HEK293 (cell line): ENCODE data around the gene PDE10A.

Experiments
- SETDB1 ChIP-seq: IDR thresholded peaks from one replicate; pipeline ENCODE4 v1.6.1; 2017; ENCODE audit warnings: mild to moderate bottlenecking, low read length, moderate library complexity, mixed read lengths; ENCODE audit not compliant: insufficient read length
- ZNF133 ChIP-seq: fragments of 450-650 bp; formaldehyde crosslinking; IDR thresholded peaks from 2 replicates; pipeline ENCODE4 v1.5.1; 2016; ENCODE audit warnings: missing biosample characterization, missing genetic modification characterization
- ZNF274 ChIP-seq, 2 experiments: fragments of 200-500 bp in 1 of 2; fragments of 450-650 bp in 1 of 2; sonication (Bioruptor generic) in 1 of 2; formaldehyde crosslinking in 1 of 2; IDR thresholded peaks; 2 replicates each; pipeline versions ENCODE4 v1.5.1 to v1.6.1; 2014 to 2016; ENCODE audit warnings: borderline replicate concordance in 1 of 2, inconsistent platforms in 1 of 2, low read length in 1 of 2, missing biosample characterization in 1 of 2, missing genetic modification characterization in 1 of 2
- ZNF416 ChIP-seq: fragments of 450-650 bp; formaldehyde crosslinking; IDR thresholded peaks from 2 replicates; pipeline ENCODE4 v1.5.1; 2016; ENCODE audit warnings: missing biosample characterization, missing genetic modification characterization
- ZNF558 ChIP-seq: fragments of 450-650 bp; formaldehyde crosslinking; IDR thresholded peaks from 2 replicates; pipeline ENCODE4 v1.5.1; 2016; ENCODE audit warnings: missing biosample characterization, missing genetic modification characterization
- TF ChIP-seq, protein P1 (sequence below): fragments of 450-650 bp; formaldehyde crosslinking; IDR thresholded peaks from 2 replicates; pipeline ENCODE4 v1.5.1; 2016; ENCODE audit warnings: missing biosample characterization, missing genetic modification characterization
- TF ChIP-seq, protein P2 (sequence below): fragments of 450-650 bp; formaldehyde crosslinking; IDR thresholded peaks from 2 replicates; pipeline ENCODE4 v1.5.1; 2016; ENCODE audit warnings: missing biosample characterization, missing genetic modification characterization
- TF ChIP-seq, protein P3 (sequence below): fragments of 450-650 bp; formaldehyde crosslinking; IDR thresholded peaks from 2 replicates; pipeline ENCODE4 v1.5.1; 2016; ENCODE audit warnings: missing biosample characterization, missing genetic modification characterization, low read depth

DNA sequence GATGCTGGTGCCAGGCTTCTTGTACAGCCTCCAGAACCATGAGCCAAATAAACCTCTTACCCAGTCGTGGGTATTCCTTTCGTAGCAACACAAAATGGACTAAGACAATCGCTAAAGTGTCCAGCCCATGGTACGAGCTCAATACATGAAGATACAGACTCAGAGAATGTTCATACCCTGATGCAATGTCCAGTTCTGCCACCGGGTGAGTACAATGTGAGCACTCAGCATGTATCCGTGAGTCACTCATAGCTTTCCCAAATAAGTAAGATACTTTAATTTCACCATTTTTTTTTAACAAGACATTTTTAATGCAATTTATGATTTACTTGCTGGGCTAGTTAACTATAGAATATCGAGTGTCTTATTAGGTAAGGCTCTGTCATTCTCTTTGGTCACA lies 26.7 kb upstream of the PDE10A start:
- TF ChIP-seq ZNF558 (tag by site-specific recombination) (no peak), SETDB1 (no peak), ZNF416 (tag by site-specific recombination) (no peak), ZNF274 (IDR thresholded peaks at IDR 0.05; ENCODE audit: low read length) (no peak), ZNF274 (tag by site-specific recombination; IDR thresholded peaks at IDR 0.05; ENCODE audit: borderline replicate concordance) (no peak), ZNF133 (no peak)
- TF ChIP-seq, protein P1, sequence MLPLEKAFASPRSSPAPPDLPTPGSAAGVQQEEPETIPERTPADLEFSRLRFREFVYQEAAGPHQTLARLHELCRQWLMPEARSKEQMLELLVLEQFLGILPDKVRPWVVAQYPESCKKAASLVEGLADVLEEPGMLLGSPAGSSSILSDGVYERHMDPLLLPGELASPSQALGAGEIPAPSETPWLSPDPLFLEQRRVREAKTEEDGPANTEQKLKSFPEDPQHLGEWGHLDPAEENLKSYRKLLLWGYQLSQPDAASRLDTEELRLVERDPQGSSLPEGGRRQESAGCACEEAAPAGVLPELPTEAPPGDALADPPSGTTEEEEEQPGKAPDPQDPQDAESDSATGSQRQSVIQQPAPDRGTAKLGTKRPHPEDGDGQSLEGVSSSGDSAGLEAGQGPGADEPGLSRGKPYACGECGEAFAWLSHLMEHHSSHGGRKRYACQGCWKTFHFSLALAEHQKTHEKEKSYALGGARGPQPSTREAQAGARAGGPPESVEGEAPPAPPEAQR (tag by site-specific recombination), result no peak
- TF ChIP-seq, protein P2, sequence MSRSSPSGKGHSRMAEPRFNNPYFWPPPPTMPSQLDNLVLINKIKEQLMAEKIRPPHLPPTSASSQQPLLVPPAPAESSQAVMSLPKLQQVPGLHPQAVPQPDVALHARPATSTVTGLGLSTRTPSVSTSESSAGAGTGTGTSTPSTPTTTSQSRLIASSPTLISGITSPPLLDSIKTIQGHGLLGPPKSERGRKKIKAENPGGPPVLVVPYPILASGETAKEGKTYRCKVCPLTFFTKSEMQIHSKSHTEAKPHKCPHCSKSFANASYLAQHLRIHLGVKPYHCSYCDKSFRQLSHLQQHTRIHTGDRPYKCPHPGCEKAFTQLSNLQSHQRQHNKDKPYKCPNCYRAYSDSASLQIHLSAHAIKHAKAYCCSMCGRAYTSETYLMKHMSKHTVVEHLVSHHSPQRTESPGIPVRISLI (tag by site-specific recombination), result no peak
- TF ChIP-seq, protein P3, sequence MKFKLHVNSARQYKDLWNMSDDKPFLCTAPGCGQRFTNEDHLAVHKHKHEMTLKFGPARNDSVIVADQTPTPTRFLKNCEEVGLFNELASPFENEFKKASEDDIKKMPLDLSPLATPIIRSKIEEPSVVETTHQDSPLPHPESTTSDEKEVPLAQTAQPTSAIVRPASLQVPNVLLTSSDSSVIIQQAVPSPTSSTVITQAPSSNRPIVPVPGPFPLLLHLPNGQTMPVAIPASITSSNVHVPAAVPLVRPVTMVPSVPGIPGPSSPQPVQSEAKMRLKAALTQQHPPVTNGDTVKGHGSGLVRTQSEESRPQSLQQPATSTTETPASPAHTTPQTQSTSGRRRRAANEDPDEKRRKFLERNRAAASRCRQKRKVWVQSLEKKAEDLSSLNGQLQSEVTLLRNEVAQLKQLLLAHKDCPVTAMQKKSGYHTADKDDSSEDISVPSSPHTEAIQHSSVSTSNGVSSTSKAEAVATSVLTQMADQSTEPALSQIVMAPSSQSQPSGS, result no peak
